MM.1S (cell line): ENCODE results near the gene ZNF609.

Experiments used
- DNase-seq: peaks from one replicate; pipeline ENCODE4 v3.0.0-alpha.2; 2015
- H2AFZ ChIP-seq: fragments of 300-600 bp; sonication (generic); 2 replicates; pipeline ENCODE4 v1.6.0; 2016; ENCODE audit warnings: antibody characterized with exemption, low read length
- H3F3A ChIP-seq: fragments of 300-600 bp; sonication (generic); 2 replicates; pipeline ENCODE4 v1.6.1; 2016; ENCODE audit warnings: mild to moderate bottlenecking, antibody characterized with exemption, low read length, moderate library complexity, mixed read lengths; ENCODE audit not compliant: insufficient read depth
- H3K27ac ChIP-seq: fragments of 300-600 bp; sonication (generic); 2 replicates; pipeline ENCODE4 v1.5.1; 2016; ENCODE audit warnings: mild to moderate bottlenecking, low read length
- H3K27me3 ChIP-seq: fragments of 300-600 bp; sonication (generic); replicated peaks from 2 replicates; pipeline ENCODE4 v1.6.0; 2016; ENCODE audit warnings: low read length; ENCODE audit not compliant: insufficient read depth
- H3K36me3 ChIP-seq: fragments of 300-600 bp; sonication (generic); replicated peaks from 2 replicates; pipeline ENCODE4 v1.6.1; 2016; ENCODE audit warnings: mild to moderate bottlenecking, low read length, mixed read lengths; ENCODE audit not compliant: insufficient read depth
- H3K4me1 ChIP-seq: fragments of 300-600 bp; sonication (generic); 2 replicates; pipeline ENCODE4 v1.6.1; 2016; ENCODE audit warnings: low read length, mixed read lengths
- H3K4me2 ChIP-seq: fragments of 300-600 bp; sonication (generic); 2 replicates; pipeline ENCODE4 v1.6.0; 2016; ENCODE audit warnings: low read depth, low read length
- H3K4me3 ChIP-seq: fragments of 300-600 bp; sonication (generic); 2 replicates; pipeline ENCODE4 v1.5.1; 2016; ENCODE audit warnings: low read length, mixed read lengths
- H3K79me2 ChIP-seq: fragments of 300-600 bp; sonication (generic); 2 replicates; pipeline ENCODE4 v1.6.1; 2016; ENCODE audit warnings: mixed run types, low read length, mixed read lengths
- H3K9ac ChIP-seq: fragments of 300-600 bp; sonication (generic); 2 replicates; pipeline ENCODE4 v1.6.1; 2016; ENCODE audit warnings: low read length, mixed read lengths
- H3K9me2 ChIP-seq: fragments of 300-600 bp; sonication (generic); replicated peaks from 2 replicates; pipeline ENCODE4 v1.6.1; 2016; ENCODE audit warnings: mild to moderate bottlenecking, low read length, mixed read lengths; ENCODE audit not compliant: insufficient read depth
- H3K9me3 ChIP-seq: fragments of 300-600 bp; sonication (generic); replicated peaks from 2 replicates; pipeline ENCODE4 v1.6.1; 2016; ENCODE audit warnings: mild to moderate bottlenecking, low read length, mixed read lengths; ENCODE audit not compliant: insufficient read depth
- H4K20me1 ChIP-seq: fragments of 300-600 bp; sonication (generic); 2 replicates; pipeline ENCODE4 v1.6.1; 2016; ENCODE audit warnings: mild to moderate bottlenecking, low read length, moderate library complexity, mixed read lengths; ENCODE audit not compliant: insufficient read depth
- CTCF ChIP-seq: fragments of 300-600 bp; sonication (generic); IDR thresholded peaks from 2 replicates; pipeline ENCODE4 v1.5.1; 2016; ENCODE audit warnings: antibody characterized with exemption, low read length, mixed read lengths
- EZH2 ChIP-seq: fragments of 300-600 bp; sonication (generic); optimal IDR thresholded peaks from 2 replicates; pipeline ENCODE3; 2017; ENCODE audit warnings: low read depth, mild to moderate bottlenecking, antibody characterized with exemption, low read length, mixed read lengths
- EZH2phosphoT487 ChIP-seq: fragments of 300-600 bp; sonication (generic); IDR thresholded peaks from 2 replicates; pipeline ENCODE4 v1.6.1; 2018; ENCODE audit warnings: antibody characterized with exemption, low read length

Gene ZNF609

GRCh38 chr15:64527263-64527984, 67.0 kb downstream of the ZNF609 start:
- Histone ChIP-seq H2AFZ (no peak overlapping the region), H4K20me1 (no peaks in the 10 kb centered on the region), H3K9ac (no peak overlapping the region), H3K4me1 (no peaks in the 10 kb centered on the region), H3K9me2 (no peaks in the 10 kb centered on the region), H3K79me2 (peaks cover 45% of the 10 kb centered on the region), H3K4me3 (no peak overlapping the region), H3K27ac (no peak overlapping the region), H3K9me3 (no peaks in the 10 kb centered on the region), H3F3A (no peaks in the 10 kb centered on the region), H3K36me3 (no peaks in the 10 kb centered on the region), H3K4me2 (no peak overlapping the region), H3K27me3 (no peaks in the 10 kb centered on the region)
- DNase-seq = no peak
- no peak for TF ChIP-seq EZH2
- TF ChIP-seq EZH2phosphoT487 = no peak
- no peak for TF ChIP-seq CTCF

- Histone ChIP-seq H3K4me3 (no peak overlapping the region), H3K27me3 (no peaks in the 10 kb centered on the region), H3K4me1 (no peaks in the 10 kb centered on the region), H3K36me3 (no peaks in the 10 kb centered on the region), H2AFZ (no peak overlapping the region), H3K9me2 (no peaks in the 10 kb centered on the region), H3K27ac (no peak overlapping the region), H3K9ac (no peak overlapping the region), H3K9me3 (no peaks in the 10 kb centered on the region), H4K20me1 (no peaks in the 10 kb centered on the region), H3F3A (no peaks in the 10 kb centered on the region), H3K79me2 (peaks cover 49% of the 10 kb centered on the region), H3K4me2 (no peak overlapping the region)
- TF ChIP-seq EZH2phosphoT487 (no peak), EZH2 (no peak)
- DNase-seq = no peak
Observed at GRCh38 chr15:64528871-64529270, 68.5 kb downstream of the ZNF609 start.

GRCh38 chr15:64530472-64530871, 70.1 kb downstream of the ZNF609 start:
- H4K20me1 ChIP-seq = no peaks in the 10 kb centered on the region
- H3K4me3 ChIP-seq = no peak overlapping the region
- no peaks in the 10 kb centered on the region for H3F3A ChIP-seq
- no peaks in the 10 kb centered on the region for H3K27me3 ChIP-seq
- no peaks in the 10 kb centered on the region for H3K9me2 ChIP-seq
- H3K27ac ChIP-seq = no peak overlapping the region
- no peak overlapping the region for H3K9ac ChIP-seq
- peaks cover 4% of the 10 kb centered on the region; the same call in 1 of the 2 replicates for H3K4me1 ChIP-seq
- H3K79me2 ChIP-seq = peaks cover 57% of the 10 kb centered on the region
- no peak overlapping the region for H2AFZ ChIP-seq
- no peak for DNase-seq
- H3K9me3 ChIP-seq = no peaks in the 10 kb centered on the region
- no peaks in the 10 kb centered on the region for H3K36me3 ChIP-seq
- TF ChIP-seq EZH2phosphoT487 = no peak
- H3K4me2 ChIP-seq = no peak overlapping the region

DNA sequence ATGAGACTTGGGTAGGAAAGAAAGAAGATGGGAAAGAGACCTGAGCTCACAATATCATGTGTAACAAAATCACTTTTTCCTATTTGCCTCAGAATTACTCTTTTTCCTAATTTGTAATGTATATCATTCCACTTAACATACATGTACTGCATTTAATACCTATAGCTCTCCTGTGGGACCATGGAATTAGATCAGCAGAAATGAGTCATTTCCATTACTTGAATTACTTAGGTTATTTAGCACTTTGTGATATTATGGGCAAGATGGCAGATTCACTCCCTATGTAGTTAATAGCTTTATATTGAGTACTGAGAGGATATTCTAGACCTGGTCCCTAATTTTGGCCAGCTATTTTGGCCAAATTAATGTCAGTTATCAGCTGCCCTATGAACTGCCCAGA, 70.5 kb downstream of the ZNF609 start:
- Histone ChIP-seq H3K4me1 (peaks cover 6% of the 10 kb centered on the region; the same call in 1 of the 2 replicates), H3K4me2 (no peak overlapping the region), H4K20me1 (no peaks in the 10 kb centered on the region), H3K9me3 (no peaks in the 10 kb centered on the region), H3K9me2 (no peaks in the 10 kb centered on the region), H3K27me3 (no peaks in the 10 kb centered on the region), H3K79me2 (peaks cover 60% of the 10 kb centered on the region), H3K27ac (no peak overlapping the region), H3K9ac (no peak overlapping the region), H3K4me3 (no peak overlapping the region), H2AFZ (no peak overlapping the region), H3F3A (no peaks in the 10 kb centered on the region), H3K36me3 (no peaks in the 10 kb centered on the region)
- no peak for DNase-seq
- no peak for TF ChIP-seq CTCF
- TF ChIP-seq EZH2phosphoT487 = no peak
- no peak for TF ChIP-seq EZH2
